ENCODE measurements around the gene SPON1. TPM values are rescaled to one million over a fixed set of nuclear protein-coding genes. Genes with fewer than 3 reads are reported as not detected.

Gene SPON1
- polyA plus RNA-seq, 2 of the 4 experiments (the other 2 are of a cell fraction): not detected

DNA sequence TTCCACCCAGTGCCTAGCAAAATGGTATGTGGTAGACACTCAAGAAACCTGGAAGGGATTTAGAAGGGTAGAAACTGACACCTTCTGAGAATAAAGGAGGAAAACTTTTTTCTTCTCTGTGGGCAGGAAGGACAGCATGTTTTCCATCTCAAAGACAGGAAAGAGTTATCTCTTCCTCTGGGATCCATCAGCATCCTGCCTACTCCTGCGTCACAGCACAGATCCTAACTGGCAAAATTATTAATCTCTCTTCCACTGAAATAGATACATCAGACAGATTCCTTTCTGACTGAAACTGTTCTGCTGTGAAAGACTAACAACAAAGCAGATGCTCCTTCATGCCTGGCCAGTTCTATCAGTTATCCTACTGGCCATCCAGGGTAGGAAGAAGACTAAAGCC lies 147.2 kb downstream of the SPON1 start:
- FAIRE-seq: no peak
- WGBS (ENCODE audit: missing lambda C conversion rate): 73% methylated on average over 1 of the region's 1 CpG

DNA sequence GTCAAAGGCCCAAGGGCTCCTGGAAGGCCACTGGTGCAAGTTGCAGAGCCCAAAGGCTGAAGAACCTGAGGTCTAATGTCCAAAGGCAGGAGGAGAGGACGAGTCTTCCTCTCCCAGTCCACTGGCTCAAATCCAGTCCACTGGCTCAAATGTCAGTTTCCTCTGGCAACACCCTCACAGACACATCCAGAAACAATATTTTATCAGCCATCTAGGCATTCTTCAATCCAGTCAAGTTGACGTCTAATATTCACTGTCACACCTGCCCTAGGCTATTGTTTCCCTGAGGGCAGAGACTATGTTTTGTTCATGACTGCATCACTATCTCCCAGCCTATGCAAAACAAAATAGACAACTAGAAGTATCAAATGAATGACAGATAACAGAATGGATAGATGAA lies 148.1 kb downstream of the SPON1 start:
- H3K4me1 ChIP-seq: no peaks in the 10 kb centered on the region
- ChIA-PET CTCF (no interaction called here), POLR2A (no interaction called here)
- DNase-seq (ENCODE audit: low read depth in 1 of 2, low spot score in 1 of 2) (no peak), FAIRE-seq (no peak), ATAC-seq (no peak)
- H3K27ac ChIP-seq: no peak overlapping the region
- H3K4me3 ChIP-seq: no peak overlapping the region
- H3K4me2 ChIP-seq: no peak overlapping the region
- WGBS (ENCODE audit: missing lambda C conversion rate): 20% methylated on average over 2 of the region's 2 CpGs
- TF ChIP-seq, protein P1, sequence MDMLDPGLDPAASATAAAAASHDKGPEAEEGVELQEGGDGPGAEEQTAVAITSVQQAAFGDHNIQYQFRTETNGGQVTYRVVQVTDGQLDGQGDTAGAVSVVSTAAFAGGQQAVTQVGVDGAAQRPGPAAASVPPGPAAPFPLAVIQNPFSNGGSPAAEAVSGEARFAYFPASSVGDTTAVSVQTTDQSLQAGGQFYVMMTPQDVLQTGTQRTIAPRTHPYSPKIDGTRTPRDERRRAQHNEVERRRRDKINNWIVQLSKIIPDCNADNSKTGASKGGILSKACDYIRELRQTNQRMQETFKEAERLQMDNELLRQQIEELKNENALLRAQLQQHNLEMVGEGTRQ (IDR thresholded peaks at IDR 0.05): no peak
- no peak for TF ChIP-seq RARB (CRISPR knock-in tag; IDR thresholded peaks at IDR 0.05)
- no peak for TF ChIP-seq HOXB13 (CRISPR knock-in tag; IDR thresholded peaks at IDR 0.05; ENCODE audit: low read depth)
- TF ChIP-seq POLR2A (IDR thresholded peaks at IDR 0.05; ENCODE audit: low read length): no peak
- no peak for TF ChIP-seq BHLHE40 (IDR thresholded peaks at IDR 0.05; ENCODE audit: low read depth, low read length)
- H3K9me3 ChIP-seq: no peaks in the 10 kb centered on the region

More for the DNA sequence above, 147.2 kb downstream of the SPON1 start:
- Histone ChIP-seq H3K4me2 (no peak overlapping the region), H3K4me3 (no peak overlapping the region), H3K4me1 (no peaks in the 10 kb centered on the region), H3K9me3 (no peaks in the 10 kb centered on the region), H3K27ac (no peak overlapping the region)
- no peak for DNase-seq (ENCODE audit: low read depth in 1 of 2, low spot score in 1 of 2)
- ChIA-PET POLR2A (no interaction called here), CTCF (no interaction called here)
- ATAC-seq: no peak
- no peak for TF ChIP-seq HDAC2 (IDR thresholded peaks at IDR 0.05)
- TF ChIP-seq BCL3 (IDR thresholded peaks at IDR 0.05): no peak

DNA sequence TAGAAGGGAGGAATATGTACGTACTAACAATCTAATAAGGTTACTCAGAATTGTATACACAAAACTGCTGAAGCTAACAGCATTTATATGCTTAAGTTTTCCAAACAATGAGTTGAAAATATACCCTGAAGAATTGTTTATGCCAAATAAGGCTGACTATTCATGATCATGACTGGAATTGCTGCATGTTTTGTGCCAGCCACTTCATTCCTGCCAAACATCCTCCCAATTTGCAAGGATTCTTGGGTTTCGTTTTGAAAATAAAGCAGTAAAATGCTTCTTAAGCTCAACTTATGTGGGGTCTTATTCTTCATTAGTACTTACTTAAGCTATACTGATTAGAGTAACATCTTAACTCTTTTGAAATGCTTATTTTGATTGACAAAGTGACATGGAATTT lies 149.0 kb downstream of the SPON1 start:
- FAIRE-seq (no peak), DNase-seq (ENCODE audit: low read depth in 1 of 2, low spot score in 1 of 2) (no peak), ATAC-seq (no peak)
- Histone ChIP-seq H3K4me1 (no peaks in the 10 kb centered on the region), H3K27ac (no peak overlapping the region), H3K4me3 (no peak overlapping the region), H3K9me3 (no peaks in the 10 kb centered on the region), H3K4me2 (no peak overlapping the region)
- 20% methylated on average over 2 of the region's 2 CpGs for WGBS (ENCODE audit: missing lambda C conversion rate)
- POLR2A ChIA-PET: no interaction called here
- TF ChIP-seq RARB (CRISPR knock-in tag; IDR thresholded peaks at IDR 0.05) (no peak), TFCP2L1 (CRISPR knock-in tag; IDR thresholded peaks at IDR 0.05) (no peak), POLR2A (IDR thresholded peaks at IDR 0.05; ENCODE audit: low read length) (no peak), KDM5A (IDR thresholded peaks at IDR 0.05) (no peak), EHF (CRISPR knock-in tag; IDR thresholded peaks at IDR 0.05) (no peak), HOXB13 (CRISPR knock-in tag; IDR thresholded peaks at IDR 0.05; ENCODE audit: low read depth) (no peak), RCOR1 (IDR thresholded peaks at IDR 0.05; ENCODE audit: low read depth, low read length) (no peak), FOSB (CRISPR knock-in tag; IDR thresholded peaks at IDR 0.05) (no peak)
- CTCF ChIA-PET: interaction anchor here (0.8 to 1.2 kb wide), 2 partner anchors 12 to 14 kb away, joined by 3 to 4 read pairs; no protein-coding TSS in a partner anchor

DNA sequence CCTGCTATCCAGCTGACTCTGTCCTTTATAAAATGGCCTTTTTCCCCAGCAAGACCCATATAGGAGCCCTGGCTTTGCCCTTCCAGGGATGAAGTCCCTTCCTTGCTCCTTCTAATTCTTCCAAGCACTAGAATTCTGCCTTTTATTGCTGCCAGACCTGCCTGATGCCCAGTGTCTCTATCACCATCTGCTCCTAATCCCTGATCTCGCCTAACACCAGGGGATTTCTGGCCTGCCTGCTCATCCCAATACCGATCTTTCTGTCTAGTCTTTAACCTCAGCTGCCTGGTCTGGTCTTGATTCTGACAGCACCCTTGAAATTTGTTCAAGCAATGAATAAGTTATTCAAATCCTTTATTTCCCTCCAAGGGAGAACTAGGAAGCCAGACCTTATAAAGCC lies 150.2 kb downstream of the SPON1 start:
- FAIRE-seq (no peak), DNase-seq (ENCODE audit: low read depth in 1 of 2, low spot score in 1 of 2) (no peak), ATAC-seq (no peak)
- POLR2A ChIA-PET: no interaction called here
- no peak overlapping the region for H3K27ac ChIP-seq
- no peaks in the 10 kb centered on the region for H3K4me1 ChIP-seq
- no peak overlapping the region for H3K4me3 ChIP-seq
- WGBS (ENCODE audit: missing lambda C conversion rate): 16% methylated on average over 2 of the region's 2 CpGs
- CTCF ChIA-PET: interaction anchor here (1.2 kb wide), 1 partner anchor 11 kb away, joined by 4 read pairs; no protein-coding TSS in a partner anchor
- no peak overlapping the region for H3K4me2 ChIP-seq
- no peak for TF ChIP-seq KDM5A (IDR thresholded peaks at IDR 0.05)
- no peaks in the 10 kb centered on the region for H3K9me3 ChIP-seq

GRCh38 chr11:14114269-14114668 lies 151.7 kb downstream of the SPON1 start:
- DNase-seq (ENCODE audit: low read depth in 1 of 2, low spot score in 1 of 2) (no peak), ATAC-seq (no peak), FAIRE-seq (no peak)
- H3K4me2 ChIP-seq: no peak overlapping the region
- no peak overlapping the region for H3K4me3 ChIP-seq
- ChIA-PET POLR2A (no interaction called here), CTCF (no interaction called here)
- TF ChIP-seq MYC (IDR thresholded peaks at IDR 0.05; ENCODE audit: borderline replicate concordance, low read length) (no peak), RARB (CRISPR knock-in tag; IDR thresholded peaks at IDR 0.05) (no peak), TFCP2L1 (CRISPR knock-in tag; IDR thresholded peaks at IDR 0.05) (no peak)
- TF ChIP-seq, protein P2, sequence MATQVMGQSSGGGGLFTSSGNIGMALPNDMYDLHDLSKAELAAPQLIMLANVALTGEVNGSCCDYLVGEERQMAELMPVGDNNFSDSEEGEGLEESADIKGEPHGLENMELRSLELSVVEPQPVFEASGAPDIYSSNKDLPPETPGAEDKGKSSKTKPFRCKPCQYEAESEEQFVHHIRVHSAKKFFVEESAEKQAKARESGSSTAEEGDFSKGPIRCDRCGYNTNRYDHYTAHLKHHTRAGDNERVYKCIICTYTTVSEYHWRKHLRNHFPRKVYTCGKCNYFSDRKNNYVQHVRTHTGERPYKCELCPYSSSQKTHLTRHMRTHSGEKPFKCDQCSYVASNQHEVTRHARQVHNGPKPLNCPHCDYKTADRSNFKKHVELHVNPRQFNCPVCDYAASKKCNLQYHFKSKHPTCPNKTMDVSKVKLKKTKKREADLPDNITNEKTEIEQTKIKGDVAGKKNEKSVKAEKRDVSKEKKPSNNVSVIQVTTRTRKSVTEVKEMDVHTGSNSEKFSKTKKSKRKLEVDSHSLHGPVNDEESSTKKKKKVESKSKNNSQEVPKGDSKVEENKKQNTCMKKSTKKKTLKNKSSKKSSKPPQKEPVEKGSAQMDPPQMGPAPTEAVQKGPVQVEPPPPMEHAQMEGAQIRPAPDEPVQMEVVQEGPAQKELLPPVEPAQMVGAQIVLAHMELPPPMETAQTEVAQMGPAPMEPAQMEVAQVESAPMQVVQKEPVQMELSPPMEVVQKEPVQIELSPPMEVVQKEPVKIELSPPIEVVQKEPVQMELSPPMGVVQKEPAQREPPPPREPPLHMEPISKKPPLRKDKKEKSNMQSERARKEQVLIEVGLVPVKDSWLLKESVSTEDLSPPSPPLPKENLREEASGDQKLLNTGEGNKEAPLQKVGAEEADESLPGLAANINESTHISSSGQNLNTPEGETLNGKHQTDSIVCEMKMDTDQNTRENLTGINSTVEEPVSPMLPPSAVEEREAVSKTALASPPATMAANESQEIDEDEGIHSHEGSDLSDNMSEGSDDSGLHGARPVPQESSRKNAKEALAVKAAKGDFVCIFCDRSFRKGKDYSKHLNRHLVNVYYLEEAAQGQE (IDR thresholded peaks at IDR 0.05): no peak
- WGBS (ENCODE audit: missing lambda C conversion rate): 33% methylated on average over 1 of the region's 1 CpG
- H3K9me3 ChIP-seq: no peaks in the 10 kb centered on the region
- no peaks in the 10 kb centered on the region for H3K4me1 ChIP-seq
- H3K27ac ChIP-seq: no peak overlapping the region

Measured in A549 (cell line).